Hepatocyte (in vitro differentiated cells): ENCODE results near the gene C6orf132. TPM values are rescaled to one million over a fixed set of nuclear protein-coding genes. Genes with fewer than 3 reads are reported as not detected.

ENCODE experiments used
- DNase-seq: peaks from one replicate; pipeline ENCODE4 v3.0.0-alpha.2; 2016; ENCODE audit warnings: low spot score
- H2AFZ ChIP-seq: fragments of 200-600 bp; sonication (generic); 2 replicates; pipeline ENCODE4 v1.6.0; 2016; ENCODE audit warnings: antibody characterized with exemption, mild to moderate bottlenecking
- H3K27ac ChIP-seq: fragments of 200-600 bp; sonication (generic); 2 replicates; pipeline ENCODE4 v1.5.1; 2016; ENCODE audit warnings: mild to moderate bottlenecking
- H3K27me3 ChIP-seq: fragments of 200-600 bp; sonication (generic); 2 replicates; pipeline ENCODE4 v1.6.1; 2016
- H3K36me3 ChIP-seq: fragments of 200-600 bp; sonication (generic); replicated peaks from 2 replicates; pipeline ENCODE4 v1.5.1; 2016; ENCODE audit warnings: low read depth; ENCODE audit not compliant: insufficient read depth
- H3K4me1 ChIP-seq: fragments of 200-600 bp; sonication (generic); 2 replicates; pipeline ENCODE4 v1.5.1; 2016; ENCODE audit warnings: mild to moderate bottlenecking, moderate library complexity; ENCODE audit not compliant: insufficient read depth
- H3K4me2 ChIP-seq: fragments of 200-600 bp; sonication (generic); 2 replicates; pipeline ENCODE4 v1.6.0; 2016
- H3K4me3 ChIP-seq: fragments of 200-600 bp; sonication (generic); 2 replicates; pipeline ENCODE4 v1.5.1; 2016; ENCODE audit warnings: mild to moderate bottlenecking
- H3K79me2 ChIP-seq: fragments of 200-600 bp; sonication (generic); 2 replicates; pipeline ENCODE4 v1.6.0; 2017; ENCODE audit warnings: mild to moderate bottlenecking
- H3K9me2 ChIP-seq: fragments of 200-600 bp; sonication (generic); replicated peaks from 2 replicates; pipeline ENCODE4 v1.6.0; 2017; ENCODE audit warnings: mild to moderate bottlenecking; ENCODE audit not compliant: insufficient read depth
- H3K9me3 ChIP-seq: fragments of 200-600 bp; sonication (generic); 2 replicates; pipeline ENCODE4 v1.5.1; 2016; ENCODE audit warnings: low read depth, mild to moderate bottlenecking
- H4K20me1 ChIP-seq: fragments of 200-600 bp; sonication (generic); 2 replicates; pipeline ENCODE4 v1.6.0; 2016; ENCODE audit warnings: mild to moderate bottlenecking; ENCODE audit not compliant: insufficient read depth, poor library complexity, severe bottlenecking
- CTCF ChIP-seq: fragments of 200-600 bp; sonication (generic); IDR thresholded peaks from 2 replicates; pipeline ENCODE4 v1.5.1; 2016; ENCODE audit warnings: antibody characterized with exemption, mild to moderate bottlenecking; ENCODE audit not compliant: poor library complexity
- EZH2 ChIP-seq: fragments of 200-600 bp; sonication (generic); IDR thresholded peaks from 2 replicates; pipeline ENCODE4 v1.6.1; 2016; ENCODE audit warnings: antibody characterized with exemption, mild to moderate bottlenecking, borderline replicate concordance
- EZH2phosphoT487 ChIP-seq: fragments of 200-600 bp; sonication (generic); IDR thresholded peaks from one replicate; pipeline ENCODE4 v1.6.1; 2018; ENCODE audit warnings: antibody characterized with exemption, mild to moderate bottlenecking, low read depth, moderate library complexity; ENCODE audit not compliant: unreplicated experiment, severe bottlenecking
- WGBS: methylation state at CpG from one replicate; pipeline ENCODE4 v1.1.6; 2016; ENCODE audit warnings: low lambda C conversion rate; ENCODE audit errors: missing lambda C conversion rate; 5-methylcytosine and 5-hydroxymethylcytosine counted together
- polyA plus RNA-seq: library from polyadenylated mRNA; unstranded; fragments of >200 nt; fragmentation: Nextera tagmentation; extraction: Ambion mirVana; gene quantifications from 2 replicates; pipeline ENCODE4 v1.2.1, GENCODE V29; 2016
- total RNA-seq: library from RNA; depleted of rRNA; stranded (reverse); fragments of >200 nt; gene quantifications from 2 replicates; pipeline ENCODE4 v1.2.3, GENCODE V29; 2014

Gene C6orf132
- total and polyA plus RNA-seq, 2 experiments from 2014 or later = 10.5 to 12.5 TPM

DNA sequence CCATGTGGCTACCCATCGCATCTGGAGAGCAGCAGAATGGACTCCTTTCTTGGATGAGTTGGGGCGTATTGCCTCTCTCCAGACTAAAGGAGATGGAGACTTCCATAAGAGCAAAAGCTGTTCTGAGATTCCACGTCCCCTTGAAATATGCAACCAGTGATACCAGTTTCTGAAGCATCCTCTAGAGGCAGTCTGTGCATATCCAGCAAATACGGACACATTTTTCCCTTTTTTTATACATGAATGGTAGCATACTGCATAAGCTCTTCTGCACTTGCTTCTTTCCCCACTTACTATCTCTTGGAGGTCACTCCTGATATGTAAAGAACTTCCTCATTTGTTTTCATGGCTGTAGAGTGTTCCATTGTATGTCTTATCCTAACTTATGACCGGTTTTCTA lies 57.5 kb downstream of the C6orf132 start:
- Histone ChIP-seq H3K4me1 (no peaks in the 10 kb centered on the region), H3K9me2 (no peaks in the 10 kb centered on the region), H3K27me3 (no peaks in the 10 kb centered on the region), H3K79me2 (no peaks in the 10 kb centered on the region), H2AFZ (no peak overlapping the region), H3K36me3 (no peaks in the 10 kb centered on the region), H3K9me3 (no peaks in the 10 kb centered on the region), H3K4me3 (no peak overlapping the region), H4K20me1 (no peaks in the 10 kb centered on the region), H3K4me2 (no peak overlapping the region), H3K27ac (no peak overlapping the region)
- TF ChIP-seq CTCF = no peak
- TF ChIP-seq EZH2phosphoT487 = no peak
- no peak for TF ChIP-seq EZH2
- 81% methylated on average over 5 of the region's 5 CpGs for WGBS
- no peak for DNase-seq

GRCh38 chr6:42083530-42083929 lies 58.9 kb downstream of the C6orf132 start:
- Histone ChIP-seq H3K27me3 (no peaks in the 10 kb centered on the region), H3K27ac (no peak overlapping the region), H3K4me1 (no peaks in the 10 kb centered on the region), H4K20me1 (no peaks in the 10 kb centered on the region), H3K36me3 (no peaks in the 10 kb centered on the region), H3K4me3 (no peak overlapping the region), H3K9me3 (no peaks in the 10 kb centered on the region), H3K9me2 (no peaks in the 10 kb centered on the region), H2AFZ (no peak overlapping the region), H3K4me2 (no peak overlapping the region), H3K79me2 (no peaks in the 10 kb centered on the region)
- WGBS = 91% methylated on average over 5 of the region's 5 CpGs
- TF ChIP-seq EZH2 (no peak), EZH2phosphoT487 (no peak), CTCF (no peak)
- no peak for DNase-seq

GRCh38 chr6:42079941-42080464 lies 62.4 kb downstream of the C6orf132 start:
- Histone ChIP-seq H3K27me3 (no peaks in the 10 kb centered on the region), H3K36me3 (no peaks in the 10 kb centered on the region), H3K4me2 (no peak overlapping the region), H3K9me2 (no peaks in the 10 kb centered on the region), H4K20me1 (no peaks in the 10 kb centered on the region), H3K4me3 (no peak overlapping the region), H3K9me3 (no peaks in the 10 kb centered on the region), H3K4me1 (no peaks in the 10 kb centered on the region), H3K79me2 (no peaks in the 10 kb centered on the region), H2AFZ (no peak overlapping the region), H3K27ac (no peak overlapping the region)
- WGBS = 95% methylated on average over 9 of the region's 10 CpGs
- DNase-seq = no peak
- TF ChIP-seq CTCF = no peak
- no peak for TF ChIP-seq EZH2
- no peak for TF ChIP-seq EZH2phosphoT487

DNA sequence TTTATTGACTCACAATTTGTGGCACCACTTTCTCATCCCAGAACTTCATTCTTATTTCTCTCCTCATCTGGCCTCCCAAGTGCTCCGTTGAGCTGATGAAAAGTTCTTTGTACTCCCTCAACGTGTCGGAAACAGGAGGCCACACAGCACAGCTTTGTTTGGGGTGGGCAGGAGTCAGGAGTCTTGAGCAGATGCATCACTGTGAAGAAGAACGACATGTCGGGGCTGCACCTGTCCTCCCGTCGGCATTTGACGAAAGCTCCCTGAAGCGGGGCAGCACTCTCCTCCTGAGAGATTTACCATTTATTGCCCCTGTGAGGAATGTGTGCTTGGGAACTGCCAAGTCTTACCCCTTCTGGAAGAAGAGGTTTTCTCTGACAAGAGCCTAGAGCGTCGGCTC lies 64.0 kb downstream of the C6orf132 start:
- WGBS = 94% methylated on average over 11 of the region's 11 CpGs
- TF ChIP-seq EZH2 = no peak
- TF ChIP-seq EZH2phosphoT487 = no peak
- no peak for TF ChIP-seq CTCF

More for the DNA sequence above, 64.0 kb downstream of the C6orf132 start:
- H2AFZ ChIP-seq = no peak overlapping the region
- H3K36me3 ChIP-seq = no peaks in the 10 kb centered on the region
- H3K79me2 ChIP-seq = no peaks in the 10 kb centered on the region
- no peaks in the 10 kb centered on the region for H3K27me3 ChIP-seq
- no peak overlapping the region for H3K27ac ChIP-seq
- H3K4me1 ChIP-seq = no peaks in the 10 kb centered on the region
- H3K9me3 ChIP-seq = no peaks in the 10 kb centered on the region
- H3K4me3 ChIP-seq = no peak overlapping the region
- DNase-seq = no peak
- no peak overlapping the region for H3K4me2 ChIP-seq
- H3K9me2 ChIP-seq = no peaks in the 10 kb centered on the region
- no peaks in the 10 kb centered on the region for H4K20me1 ChIP-seq
